Mesendoderm (in vitro differentiated cells): ENCODE data around the gene CHRM2.
A peak's percentile ranks its signal among the peaks of the same experiment; 100 is the strongest.

Experiments
- DNase-seq: peaks from one replicate; pipeline ENCODE4 v3.0.0; 2013
- H2AK5ac ChIP-seq: 2 replicates; pipeline ENCODE4 v1.6.1; 2013; ENCODE audit warnings: low read length, inconsistent platforms
- H2BK120ac ChIP-seq: 2 replicates; pipeline ENCODE4 v1.6.1; 2013; ENCODE audit warnings: low read depth, mild to moderate bottlenecking, low read length, moderate library complexity, mixed read lengths
- H2BK15ac ChIP-seq: replicated peaks from 2 replicates; pipeline ENCODE4 v1.6.1; 2013; ENCODE audit warnings: low read depth, mild to moderate bottlenecking, moderate library complexity
- H2BK5ac ChIP-seq: 2 replicates; pipeline ENCODE4 v1.6.1; 2013; ENCODE audit warnings: low read length, inconsistent platforms
- H3K18ac ChIP-seq: 2 replicates; pipeline ENCODE4 v1.6.1; 2013; ENCODE audit warnings: mild to moderate bottlenecking, low read length, mixed read lengths
- H3K23ac ChIP-seq: one replicate; pipeline ENCODE4 v1.6.1; 2013; ENCODE audit warnings: low read length
- H3K27ac ChIP-seq: 2 replicates; pipeline ENCODE4 v1.5.1; 2013; ENCODE audit warnings: low read depth, mild to moderate bottlenecking, inconsistent platforms, low read length, moderate library complexity
- H3K27me3 ChIP-seq: 2 replicates; pipeline ENCODE4 v1.6.1; 2013; ENCODE audit warnings: low read length, control low read depth, mild to moderate bottlenecking, inconsistent platforms; ENCODE audit not compliant: insufficient read depth, poor library complexity
- H3K36me3 ChIP-seq: 2 replicates; pipeline ENCODE4 v1.6.1; 2013; ENCODE audit warnings: low read length, inconsistent platforms; ENCODE audit not compliant: control insufficient read depth, insufficient read depth
- H3K4ac ChIP-seq: one replicate; pipeline ENCODE4 v1.6.1; 2013; ENCODE audit warnings: low read depth, mild to moderate bottlenecking, low read length, moderate library complexity
- H3K4me1 ChIP-seq: 2 replicates; pipeline ENCODE4 v1.6.1; 2013; ENCODE audit warnings: low read depth, low read length, inconsistent platforms; ENCODE audit not compliant: control insufficient read depth
- H3K4me2 ChIP-seq: 2 replicates; pipeline ENCODE4 v1.6.1; 2013; ENCODE audit warnings: low read length
- H3K4me3 ChIP-seq: 2 replicates; pipeline ENCODE4 v1.5.1; 2013; ENCODE audit warnings: mild to moderate bottlenecking, low read length
- H3K56ac ChIP-seq: one replicate; pipeline ENCODE4 v1.6.1; 2013; ENCODE audit warnings: low read length
- H3K79me1 ChIP-seq: 2 replicates; pipeline ENCODE4 v1.6.1; 2013; ENCODE audit warnings: low read length, inconsistent platforms
- H3K79me2 ChIP-seq: 2 replicates; pipeline ENCODE4 v1.6.1; 2013; ENCODE audit warnings: mild to moderate bottlenecking, low read length; ENCODE audit not compliant: control insufficient read depth, insufficient read depth
- H3K9ac ChIP-seq: 2 replicates; pipeline ENCODE4 v1.6.1; 2013; ENCODE audit warnings: low read length, inconsistent platforms
- H4K5ac ChIP-seq: one replicate; pipeline ENCODE4 v1.6.1; 2013; ENCODE audit warnings: low read length
- H4K8ac ChIP-seq: one replicate; pipeline ENCODE4 v1.6.1; 2013; ENCODE audit warnings: low read depth, mild to moderate bottlenecking, control low read depth, low read length, moderate library complexity
- WGBS: extraction: QIAGEN DNeasy Blood & Tissue Kit; methylation state at CpG from one replicate; pipeline ENCODE4 v1.1.7; 2013; ENCODE audit warnings: low lambda C conversion rate, missing lambda C conversion rate; ENCODE audit not compliant: insufficient coverage; ENCODE audit errors: extremely low coverage; 5-methylcytosine and 5-hydroxymethylcytosine counted together

CHRM2 gene

DNA sequence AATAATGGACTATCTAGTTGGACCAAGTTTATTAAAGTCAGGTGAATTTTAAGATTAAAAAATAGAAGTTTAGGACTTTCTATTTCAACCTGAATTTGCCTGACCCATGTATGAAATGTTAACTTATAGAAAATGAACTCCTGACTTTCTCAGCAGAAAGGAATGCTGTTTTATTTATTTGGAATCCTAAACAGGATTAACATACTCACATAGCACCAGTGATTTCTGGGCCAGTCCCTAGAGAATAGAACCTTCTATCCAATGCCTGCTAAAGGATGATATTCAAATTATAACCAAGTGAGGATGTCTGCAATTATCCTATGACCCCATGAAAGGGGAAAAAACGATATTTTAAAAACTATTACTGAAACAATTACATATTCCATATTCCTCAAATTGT lies 148.8 kb downstream of the CHRM2 start:
- no peak for DNase-seq
- Histone ChIP-seq H2BK5ac (no peak overlapping the region), H2BK15ac (no peak overlapping the region), H3K23ac (no peak overlapping the region), H3K9ac (no peak overlapping the region), H3K4ac (no peak overlapping the region), H4K5ac (no peak overlapping the region), H3K4me3 (no peak overlapping the region), H3K36me3 (no peaks in the 10 kb centered on the region), H3K4me1 (no peaks in the 10 kb centered on the region), H3K18ac (no peak overlapping the region), H3K56ac (no peak overlapping the region), H2AK5ac (no peak overlapping the region), H3K79me1 (no peaks in the 10 kb centered on the region), H2BK120ac (no peak overlapping the region), H3K27me3 (no peaks in the 10 kb centered on the region), H3K4me2 (no peak overlapping the region), H3K27ac (no peak overlapping the region), H4K8ac (no peak overlapping the region), H3K79me2 (no peaks in the 10 kb centered on the region)
- no CpG with 5 or more reads among the region's 1 CpG for WGBS

DNA sequence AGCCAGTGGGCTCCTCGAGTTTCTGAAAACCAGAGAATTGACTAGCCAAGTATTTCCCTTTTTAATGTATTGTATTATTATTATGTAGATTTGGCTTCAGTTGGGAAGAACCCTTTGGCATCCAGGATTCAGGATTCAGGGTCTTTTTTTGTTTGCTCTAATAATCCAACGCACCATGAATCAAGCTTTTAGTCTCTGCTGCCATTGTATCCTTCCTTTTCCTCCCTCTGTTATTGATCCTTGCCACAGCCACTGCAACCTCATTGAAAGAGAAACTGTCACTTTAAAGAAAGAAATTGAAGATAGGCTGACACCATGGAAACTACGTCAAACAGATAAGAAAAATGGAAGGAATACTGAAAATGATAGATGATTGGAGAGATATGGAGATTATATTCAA lies 150.0 kb downstream of the CHRM2 start:
- Histone ChIP-seq H3K4me1 (no peaks in the 10 kb centered on the region), H3K56ac (no peak overlapping the region), H4K8ac (no peak overlapping the region), H3K4me2 (no peak overlapping the region), H2AK5ac (no peak overlapping the region), H2BK5ac (no peak overlapping the region), H2BK120ac (no peak overlapping the region), H4K5ac (no peak overlapping the region), H3K27me3 (no peaks in the 10 kb centered on the region), H3K4ac (no peak overlapping the region), H3K23ac (no peak overlapping the region), H3K27ac (no peak overlapping the region), H3K79me2 (no peaks in the 10 kb centered on the region), H3K79me1 (no peaks in the 10 kb centered on the region), H3K4me3 (no peak overlapping the region), H3K9ac (no peak overlapping the region), H3K18ac (no peak overlapping the region), H2BK15ac (no peak overlapping the region), H3K36me3 (no peaks in the 10 kb centered on the region)
- no peak for DNase-seq
- no CpG with 5 or more reads among the region's 3 CpGs for WGBS

DNA sequence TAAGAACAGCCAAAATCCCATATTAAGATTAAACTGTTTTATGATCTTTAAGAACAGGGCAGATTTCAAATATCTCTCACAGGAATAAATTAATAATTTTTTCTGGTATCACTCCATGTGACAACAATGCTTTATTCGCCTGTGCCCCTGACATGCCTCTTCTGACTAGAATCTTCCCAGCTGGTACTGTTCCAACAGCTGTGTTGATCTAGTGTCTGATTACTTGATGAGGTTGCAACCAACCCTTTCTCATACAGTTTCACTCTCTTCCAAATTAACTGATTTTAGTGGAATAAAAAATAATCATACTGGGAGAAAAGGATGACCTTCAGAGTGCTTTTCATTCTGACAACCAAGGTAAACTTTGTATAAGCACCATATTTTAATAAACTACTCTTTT lies 151.9 kb downstream of the CHRM2 start:
- H3K23ac ChIP-seq, result no peak overlapping the region
- no peak overlapping the region for H3K4me3 ChIP-seq
- no peak overlapping the region for H3K4me2 ChIP-seq
- H3K27ac ChIP-seq, result no peak overlapping the region
- no peaks in the 10 kb centered on the region for H3K79me2 ChIP-seq
- H3K56ac ChIP-seq, result no peak overlapping the region
- H2AK5ac ChIP-seq, result no peak overlapping the region
- no peak overlapping the region for H2BK5ac ChIP-seq
- no peak overlapping the region for H4K5ac ChIP-seq
- no peak overlapping the region for H3K18ac ChIP-seq
- no peak overlapping the region for H3K4ac ChIP-seq
- no peak for DNase-seq
- H2BK15ac ChIP-seq, result no peak overlapping the region
- no CpG with 5 or more reads among the region's 1 CpG for WGBS
- no peaks in the 10 kb centered on the region for H3K36me3 ChIP-seq
- H3K27me3 ChIP-seq, result no peaks in the 10 kb centered on the region
- H2BK120ac ChIP-seq, result no peak overlapping the region
- H3K9ac ChIP-seq, result no peak overlapping the region
- no peak overlapping the region for H4K8ac ChIP-seq
- no peaks in the 10 kb centered on the region for H3K79me1 ChIP-seq
- H3K4me1 ChIP-seq, result no peaks in the 10 kb centered on the region

DNA sequence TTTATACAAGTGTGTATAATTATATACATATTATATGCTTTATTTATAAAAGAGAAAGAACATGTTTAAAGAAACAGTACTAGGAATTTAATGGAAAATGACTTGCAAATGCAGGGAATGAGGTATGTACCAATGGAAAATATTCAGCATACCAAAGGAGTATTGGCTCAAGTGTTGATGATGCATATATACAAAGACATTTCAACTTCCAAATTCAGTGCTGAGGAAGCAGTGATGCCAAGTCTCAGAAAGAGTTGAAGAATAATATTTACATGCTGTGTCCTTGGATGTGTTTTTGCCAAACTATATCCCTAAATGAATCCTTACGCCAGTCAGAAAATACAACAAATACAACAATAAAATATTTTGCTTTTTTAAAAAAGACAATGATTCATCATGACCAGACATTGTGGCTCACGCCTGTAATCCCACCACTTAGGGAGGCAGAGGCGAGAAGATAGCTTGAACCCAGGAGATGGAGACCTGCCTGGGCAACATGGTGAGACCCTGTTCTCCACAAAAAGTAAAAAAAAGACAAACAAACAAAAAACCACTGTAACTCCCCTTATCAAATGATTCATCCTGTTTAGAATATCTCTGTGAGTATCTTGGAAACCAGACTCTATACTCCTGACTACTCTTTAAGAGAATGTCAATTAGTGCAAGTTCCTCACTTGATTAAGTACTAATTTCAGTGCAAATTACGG lies 157.2 kb downstream of the CHRM2 start:
- Histone ChIP-seq H4K8ac (no peak overlapping the region), H4K5ac (no peak overlapping the region), H2BK15ac (no peak overlapping the region), H3K36me3 (no peaks in the 10 kb centered on the region), H2BK120ac (no peak overlapping the region), H3K4me1 (no peaks in the 10 kb centered on the region), H3K56ac (no peak overlapping the region), H3K4me2 (no peak overlapping the region), H2AK5ac (no peak overlapping the region), H3K9ac (no peak overlapping the region), H3K23ac (no peak overlapping the region), H3K79me1 (no peaks in the 10 kb centered on the region), H3K79me2 (no peaks in the 10 kb centered on the region), H3K18ac (no peak overlapping the region), H2BK5ac (no peak overlapping the region), H3K27ac (no peak overlapping the region), H3K4ac (no peak overlapping the region), H3K27me3 (no peaks in the 10 kb centered on the region), H3K4me3 (no peak overlapping the region)
- WGBS, result no CpG with 5 or more reads among the region's 4 CpGs
- DNase-seq, result peak; percentile 30

DNA sequence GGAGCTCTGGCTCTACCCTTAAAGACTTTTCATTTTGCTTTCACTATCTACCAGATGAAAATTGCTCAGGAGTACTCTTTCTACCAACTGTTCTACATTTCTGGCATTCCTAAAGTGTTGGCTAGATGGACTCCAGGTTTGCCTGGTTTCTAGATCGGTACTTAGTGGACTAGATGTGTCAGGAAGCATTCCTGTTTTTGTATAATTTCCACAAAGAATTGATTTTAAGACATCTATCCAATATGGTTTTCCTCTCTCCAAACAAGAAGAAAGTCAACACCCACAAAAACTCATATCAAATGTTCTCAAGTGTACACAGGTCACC lies 157.7 kb downstream of the CHRM2 start:
- Histone ChIP-seq H3K4ac (no peak overlapping the region), H2BK120ac (no peak overlapping the region), H3K56ac (no peak overlapping the region), H4K8ac (no peak overlapping the region), H3K27ac (no peak overlapping the region), H3K79me1 (no peaks in the 10 kb centered on the region), H3K4me2 (no peak overlapping the region), H3K36me3 (no peaks in the 10 kb centered on the region), H2BK5ac (no peak overlapping the region), H2AK5ac (no peak overlapping the region), H3K4me3 (no peak overlapping the region), H4K5ac (no peak overlapping the region), H3K23ac (no peak overlapping the region), H3K4me1 (no peaks in the 10 kb centered on the region), H3K27me3 (no peaks in the 10 kb centered on the region), H3K18ac (no peak overlapping the region), H3K79me2 (no peaks in the 10 kb centered on the region), H3K9ac (no peak overlapping the region), H2BK15ac (no peak overlapping the region)
- WGBS, result no CpG with 5 or more reads among the region's 1 CpG
- no peak for DNase-seq

DNA sequence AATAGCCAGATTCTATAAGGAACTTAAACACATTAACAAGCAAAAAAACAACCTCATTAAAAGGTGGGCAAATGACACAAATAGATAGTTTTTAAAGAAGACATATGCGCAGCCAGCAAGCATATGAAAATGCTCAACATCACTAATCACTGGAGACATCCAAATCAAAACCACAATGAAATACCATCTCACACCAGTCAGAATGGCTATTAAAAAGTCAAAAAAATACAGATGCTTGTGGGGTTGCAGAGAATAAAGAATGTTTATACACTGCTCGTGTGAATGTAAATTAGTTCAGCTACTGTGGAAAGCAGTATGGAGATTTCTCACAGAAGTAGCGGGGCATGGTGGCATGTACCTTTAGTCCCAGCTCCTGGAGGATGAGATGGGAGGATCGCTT lies 164.0 kb downstream of the CHRM2 start:
- Histone ChIP-seq H3K79me2 (no peaks in the 10 kb centered on the region), H3K79me1 (no peaks in the 10 kb centered on the region), H3K27me3 (no peaks in the 10 kb centered on the region), H2AK5ac (no peak overlapping the region), H4K8ac (no peak overlapping the region), H3K4me2 (no peak overlapping the region), H4K5ac (no peak overlapping the region), H2BK5ac (no peak overlapping the region), H2BK15ac (no peak overlapping the region), H3K56ac (no peak overlapping the region), H3K27ac (no peak overlapping the region), H3K4me1 (no peaks in the 10 kb centered on the region), H3K36me3 (no peaks in the 10 kb centered on the region), H3K4ac (no peak overlapping the region), H3K4me3 (no peak overlapping the region), H2BK120ac (no peak overlapping the region), H3K18ac (no peak overlapping the region), H3K23ac (no peak overlapping the region), H3K9ac (no peak overlapping the region)
- DNase-seq, result no peak
- no CpG with 5 or more reads among the region's 4 CpGs for WGBS
